SK-N-SH treated with all-trans-retinoic acid at 6 μM for 48 hours (cell line): ENCODE measurements around the gene PON2.

Experiments
- ATAC-seq: fragments of 200-7000 bp; cut with Tn5 transposase; 3 replicates; pipeline ENCODE4 v1.9.1; 2020; ENCODE audit warnings: mild to moderate bottlenecking, moderate library complexity
- BACH2 ChIP-seq: fragments of 250-450 bp; sonication (Bioruptor Pico); IDR thresholded peaks from 2 replicates; pipeline ENCODE4 v1.9.0; 2021; ENCODE audit warnings: mild to moderate bottlenecking, borderline replicate concordance
- CREB5 ChIP-seq: fragments of 250-450 bp; sonication (Bioruptor Pico); IDR thresholded peaks from 2 replicates; pipeline ENCODE4 v1.5.1; 2020; ENCODE audit warnings: low read depth, mild to moderate bottlenecking, moderate library complexity
- ESRRG ChIP-seq: fragments of 250-450 bp; sonication (Bioruptor Pico); IDR thresholded peaks from 2 replicates; pipeline ENCODE4 v1.6.1; 2021; ENCODE audit warnings: mild to moderate bottlenecking
- GLIS3 ChIP-seq: fragments of 250-450 bp; sonication (Bioruptor Pico); IDR thresholded peaks from 2 replicates; pipeline ENCODE4 v1.5.0; 2020; ENCODE audit warnings: mild to moderate bottlenecking, moderate library complexity
- ISL1 ChIP-seq: fragments of 250-450 bp; sonication (Bioruptor Pico); IDR thresholded peaks from 2 replicates; pipeline ENCODE4 v2.1.2; 2022; ENCODE audit warnings: mild to moderate bottlenecking, moderate library complexity
- OSR1 ChIP-seq: fragments of 250-450 bp; sonication (Bioruptor Pico); IDR thresholded peaks from 2 replicates; pipeline ENCODE4 v1.8.0; 2022; ENCODE audit warnings: moderate library complexity, mild to moderate bottlenecking, inconsistent platforms
- PATZ1 ChIP-seq: fragments of 250-450 bp; sonication (Bioruptor Pico); IDR thresholded peaks from 2 replicates; pipeline ENCODE4 v1.8.0; 2020; ENCODE audit warnings: mild to moderate bottlenecking, moderate library complexity, borderline replicate concordance
- PPARA ChIP-seq: fragments of 250-450 bp; sonication (Bioruptor Pico); IDR thresholded peaks from 2 replicates; pipeline ENCODE4 v1.5.0; 2020; ENCODE audit warnings: mild to moderate bottlenecking, borderline replicate concordance
- RARB ChIP-seq: fragments of 250-450 bp; sonication (Bioruptor Pico); IDR thresholded peaks from 2 replicates; pipeline ENCODE4 v1.8.0; 2021; ENCODE audit warnings: mild to moderate bottlenecking, moderate library complexity
- SNAI2 ChIP-seq: fragments of 250-450 bp; sonication (Bioruptor Pico); IDR thresholded peaks from 2 replicates; pipeline ENCODE4 v1.5.0; 2020; ENCODE audit warnings: mild to moderate bottlenecking, moderate library complexity
- TCF4 ChIP-seq: fragments of 250-450 bp; sonication (Bioruptor Pico); IDR thresholded peaks from 2 replicates; pipeline ENCODE4 v1.8.0; 2021; ENCODE audit warnings: mild to moderate bottlenecking, moderate library complexity, borderline replicate concordance
- TOX ChIP-seq: fragments of 250-450 bp; sonication (Bioruptor Pico); IDR thresholded peaks from 2 replicates; pipeline ENCODE4 v1.8.0; 2021; ENCODE audit warnings: mild to moderate bottlenecking, moderate library complexity, borderline replicate concordance
- TSHZ2 ChIP-seq: fragments of 250-450 bp; sonication (Bioruptor Pico); IDR thresholded peaks from 2 replicates; pipeline ENCODE4 v1.5.0; 2020; ENCODE audit warnings: mild to moderate bottlenecking, moderate library complexity
- ZC3H10 ChIP-seq: fragments of 250-450 bp; sonication (Bioruptor Pico); IDR thresholded peaks from 2 replicates; pipeline ENCODE4 v1.5.1; 2021; ENCODE audit warnings: mild to moderate bottlenecking, moderate library complexity
- ZFP3 ChIP-seq: fragments of 250-450 bp; sonication (Bioruptor Pico); IDR thresholded peaks from 2 replicates; pipeline ENCODE4 v1.5.0; 2020; ENCODE audit warnings: mild to moderate bottlenecking, moderate library complexity
- ZNF70 ChIP-seq: fragments of 450-650 bp; formaldehyde crosslinking; IDR thresholded peaks from 2 replicates; pipeline ENCODE4 v1.5.0; 2020; ENCODE audit warnings: mild to moderate bottlenecking, moderate library complexity
- ZNF8 ChIP-seq: fragments of 450-650 bp; formaldehyde crosslinking; IDR thresholded peaks from 2 replicates; pipeline ENCODE4 v1.5.0; 2020; ENCODE audit warnings: mild to moderate bottlenecking, moderate library complexity

PON2 gene

DNA sequence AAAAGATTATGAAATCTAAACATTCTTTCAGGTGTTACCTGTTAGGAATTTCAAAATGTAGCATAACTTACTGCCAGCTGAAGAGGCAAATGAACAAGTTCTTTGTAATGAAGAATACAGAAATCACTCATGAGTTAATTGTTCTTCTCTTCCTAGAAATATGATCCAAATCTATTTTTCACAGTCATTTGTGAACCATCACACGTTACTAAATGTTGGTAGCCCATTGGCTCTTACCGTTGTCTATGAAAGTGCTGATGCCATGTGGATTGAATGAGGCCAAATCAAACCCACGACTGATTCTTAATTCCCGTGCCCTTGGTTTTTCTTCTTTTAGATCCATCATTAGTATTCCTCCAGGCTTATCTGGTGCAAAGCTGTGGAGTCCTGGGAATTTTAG lies 22.8 kb downstream of the PON2 start:
- TF ChIP-seq ZNF70: no peak
- TF ChIP-seq PATZ1 (CRISPR knock-in tag): no peak
- no peak for TF ChIP-seq BACH2 (CRISPR knock-in tag)
- no peak for TF ChIP-seq TSHZ2
- no peak for ATAC-seq

DNA sequence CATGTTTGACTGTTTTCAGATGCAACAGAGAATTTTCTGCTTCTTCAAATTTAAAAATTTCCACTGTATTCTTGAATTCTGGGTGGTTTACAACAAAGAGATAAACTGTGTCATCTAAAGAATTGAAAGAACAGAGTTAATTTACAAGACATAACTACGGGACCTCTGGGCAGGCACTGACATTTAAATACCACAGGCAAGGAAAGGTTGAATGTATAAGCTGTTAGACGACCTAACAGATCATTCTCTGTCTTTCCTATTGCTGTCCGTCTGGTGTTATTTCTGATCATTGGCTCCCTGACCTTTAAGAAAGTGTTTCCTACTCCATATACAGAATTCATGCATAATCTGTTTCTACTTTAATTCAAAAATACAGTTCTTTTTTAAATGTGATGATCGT lies 23.2 kb downstream of the PON2 start:
- ATAC-seq: no peak
- TF ChIP-seq RARB (CRISPR knock-in tag): no peak
- TF ChIP-seq ZFP3 (CRISPR knock-in tag): no peak
- TF ChIP-seq, all 23 proteins: peak for 0

DNA sequence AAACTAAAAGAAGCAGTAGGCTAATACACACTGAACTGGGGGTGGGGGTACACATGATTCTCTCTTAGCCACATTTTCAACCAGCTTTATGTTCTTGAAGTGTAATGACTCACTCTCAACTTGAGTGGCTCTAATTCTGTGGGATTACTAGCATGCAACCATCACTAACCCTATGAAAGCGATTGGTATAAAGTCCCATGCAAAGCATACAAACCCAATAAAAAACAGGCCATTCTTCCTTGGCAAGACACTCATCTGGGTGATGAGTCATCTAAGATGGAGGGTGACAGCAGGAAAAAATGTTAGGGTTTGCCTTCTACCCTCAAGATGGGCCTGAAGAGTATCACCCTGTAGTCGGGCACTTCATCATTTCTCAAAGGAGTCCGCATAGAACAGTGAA lies 23.8 kb downstream of the PON2 start:
- TF ChIP-seq BACH2 (CRISPR knock-in tag) (no peak), ZNF8 (CRISPR knock-in tag) (no peak), ZNF70 (no peak), PPARA (CRISPR knock-in tag) (no peak), ISL1 (CRISPR knock-in tag) (no peak), ZC3H10 (no peak), TOX (CRISPR knock-in tag) (no peak), CREB5 (CRISPR knock-in tag) (no peak), OSR1 (CRISPR knock-in tag) (no peak), TCF4 (CRISPR knock-in tag) (no peak)
- TF ChIP-seq, all 23 proteins: peak for 0
- ATAC-seq: no peak; the same call in 2 of the 3 replicates

GRCh38 chr7:95407751-95408150 lies 27.1 kb downstream of the PON2 start:
- ATAC-seq: no peak
- TF ChIP-seq GLIS3 (CRISPR knock-in tag) (no peak), RARB (CRISPR knock-in tag) (no peak), TSHZ2 (no peak), ESRRG (CRISPR knock-in tag) (no peak)

DNA sequence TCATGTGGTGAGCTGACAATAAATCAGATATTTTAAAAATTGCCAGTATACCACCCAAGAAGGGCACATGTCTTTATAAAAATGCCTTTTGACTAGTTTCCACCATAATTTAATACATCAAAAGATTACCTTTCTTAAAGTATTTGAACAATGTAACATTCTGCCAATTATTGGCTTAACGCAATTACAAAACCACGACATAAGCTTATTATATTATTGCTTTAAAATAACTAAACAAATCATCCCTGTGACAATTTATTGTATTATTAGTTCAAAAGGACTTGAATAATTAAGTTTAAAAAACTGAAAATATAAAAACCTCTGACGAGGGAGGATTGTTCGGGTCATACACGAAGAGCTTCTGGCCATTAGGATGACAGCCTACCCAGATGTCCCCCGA lies 29.0 kb downstream of the PON2 start:
- no peak for ATAC-seq
- peak; percentile 85 for TF ChIP-seq ISL1 (CRISPR knock-in tag)
- 0 out of 2 replicates have a peak, but pooled peaks have one; percentile 32 for TF ChIP-seq SNAI2 (CRISPR knock-in tag)
- no peak for TF ChIP-seq OSR1 (CRISPR knock-in tag)
- TF ChIP-seq PATZ1 (CRISPR knock-in tag): peak; percentile 78; the same call in 1 of the 2 replicates
- no peak for TF ChIP-seq CREB5 (CRISPR knock-in tag)
